ENCODE measurements around the gene NEK6. TPM values are rescaled to one million over a fixed set of nuclear protein-coding genes. Genes with fewer than 3 reads are reported as not detected.

Gene NEK6
- total and polyA plus RNA-seq, 9 of the 15 experiments (the other 6 are each of a cell fraction or from before 2014, with no cell fraction given): 3.1 to 19.0 (median 8.4) TPM

GRCh38 chr9:124209774-124210173 is 48.0 kb upstream of the NEK6 start:
- Histone ChIP-seq H3K9me3 (replicated peaks; ENCODE audit: control insufficient read depth, insufficient read depth, low read depth, low read length) (no peaks in the 10 kb centered on the region), H3K27ac (ENCODE audit: extremely low read depth, low read depth, low read length) (no peak overlapping the region), H3K9ac (ENCODE audit: insufficient read depth in 1 of 2, low read depth in 2 of 2, low read length in 2 of 2) (no peak overlapping the region), H3K4me1 (replicated peaks in 1 of 2; ENCODE audit: control insufficient read depth in 2 of 2, insufficient read depth in 2 of 2, low read length in 2 of 2) (peaks cover 4 to 18% of the 10 kb centered on the region in 2 experiments; a peak in 3 of 5 replicates), H3K79me2 (ENCODE audit: control insufficient read depth, insufficient read depth, low read length) (no peaks in the 10 kb centered on the region), H3K9me1 (ENCODE audit: control insufficient read depth, insufficient read depth, low read length) (no peaks in the 10 kb centered on the region), H3K4me3 (no peak overlapping the region), H3K36me3 (ENCODE audit: control insufficient read depth, insufficient read depth, low read length) (no peaks in the 10 kb centered on the region), H3K4me2 (ENCODE audit: insufficient read depth, low read length) (peak overlapping the region; percentile 2; the same call in 1 of the 2 replicates), H4K20me1 (replicated peaks; ENCODE audit: control insufficient read depth, insufficient read depth, low read length) (no peaks in the 10 kb centered on the region), H3K27me3 (ENCODE audit: control insufficient read depth in 2 of 2, insufficient read depth in 2 of 2, low read length in 2 of 2) (peaks cover 0 to 8% of the 10 kb centered on the region in 2 experiments; a peak in 3 of 5 replicates), H2AFZ (ENCODE audit: low read depth, low read length) (no peak overlapping the region)
- no peak for ATAC-seq
- no peak for DNase-seq (ENCODE audit: extremely low read depth in 1 of 4, low spot score in 3 of 4)
- POLR2A ChIA-PET: interaction anchor here (0.9 to 2.0 kb wide), 3 partner anchors 9 to 22 kb away, joined by 3 to 8 read pairs (median 4); no protein-coding TSS in a partner anchor
- CTCF ChIA-PET (ENCODE audit: low intra/inter-chr PET ratio): no interaction called here
- no TSS peak for BruUV-seq (replicated peaks)
- intact Hi-C loops (cut with micrococcal nuclease) (loop anchor here (5.0 kb wide), 1 partner anchor 77 kb away; no protein-coding TSS in a partner anchor), in situ Hi-C loops (cut with MboI) (loop anchor here (5.0 kb wide), 1 partner anchor 53 kb away; no protein-coding TSS in a partner anchor)
- TF ChIP-seq CBFB (CRISPR knock-in tag; IDR thresholded peaks at IDR 0.05): no peak
- peak; percentile 94 for TF ChIP-seq ZNF121 (CRISPR knock-in tag; conservative IDR thresholded peaks at IDR 0.05)
- no peak for TF ChIP-seq E2F4 (CRISPR knock-in tag; IDR thresholded peaks at IDR 0.05; ENCODE audit: low read depth)
- peak; percentile 44; the same call in 1 of the 2 replicates for TF ChIP-seq REST (IDR thresholded peaks at IDR 0.05; ENCODE audit: borderline replicate concordance)
- no peak for TF ChIP-seq REST (CRISPR knock-in tag; IDR thresholded peaks at IDR 0.05; ENCODE audit: low read depth)
- no peak for TF ChIP-seq ZBTB8A (IDR thresholded peaks at IDR 0.05; ENCODE audit: partially characterized antibody)
- TF ChIP-seq RBM25 (IDR thresholded peaks at IDR 0.05; ENCODE audit: low read depth, low read length, severe bottlenecking): peak; percentile 31
- no peak for FAIRE-seq
- WGBS (ENCODE audit: insufficient coverage, low coverage, missing lambda C conversion rate): 22% methylated on average over 2 of the region's 2 CpGs

Data from K562 (cell line).